ENCODE data around the gene PSTPIP1. TPM values are rescaled to one million over a fixed set of nuclear protein-coding genes. Genes with fewer than 3 reads are reported as not detected.

The PSTPIP1 gene
- total and polyA plus RNA-seq, 9 of the 15 experiments (the other 6 are each of a cell fraction or from before 2014, with no cell fraction given), result not detected

GRCh38 chr15:77019521-77020331 is 24.8 kb downstream of the PSTPIP1 start:
- no peak overlapping the region for H3K4me3 ChIP-seq
- no TSS peak for BruUV-seq (replicated peaks)
- 0 out of 2 replicates have a peak, but pooled peaks cover 7% of the 10 kb centered on the region for H4K20me1 ChIP-seq (replicated peaks; ENCODE audit: control insufficient read depth, insufficient read depth, low read length)
- DNase-seq (ENCODE audit: extremely low read depth in 1 of 4, low spot score in 3 of 4), result no peak
- in situ Hi-C loops (cut with MboI), result loop anchor here (10.0 kb wide), 1 partner anchor 485 kb away; no protein-coding TSS in a partner anchor
- H3K9ac ChIP-seq (ENCODE audit: insufficient read depth in 1 of 2, low read depth in 2 of 2, low read length in 2 of 2), result 0 out of 4 replicates have a peak overlapping the region, but pooled peaks of 1 of the 2 experiments have one; percentile 21
- TF ChIP-seq, protein P1, sequence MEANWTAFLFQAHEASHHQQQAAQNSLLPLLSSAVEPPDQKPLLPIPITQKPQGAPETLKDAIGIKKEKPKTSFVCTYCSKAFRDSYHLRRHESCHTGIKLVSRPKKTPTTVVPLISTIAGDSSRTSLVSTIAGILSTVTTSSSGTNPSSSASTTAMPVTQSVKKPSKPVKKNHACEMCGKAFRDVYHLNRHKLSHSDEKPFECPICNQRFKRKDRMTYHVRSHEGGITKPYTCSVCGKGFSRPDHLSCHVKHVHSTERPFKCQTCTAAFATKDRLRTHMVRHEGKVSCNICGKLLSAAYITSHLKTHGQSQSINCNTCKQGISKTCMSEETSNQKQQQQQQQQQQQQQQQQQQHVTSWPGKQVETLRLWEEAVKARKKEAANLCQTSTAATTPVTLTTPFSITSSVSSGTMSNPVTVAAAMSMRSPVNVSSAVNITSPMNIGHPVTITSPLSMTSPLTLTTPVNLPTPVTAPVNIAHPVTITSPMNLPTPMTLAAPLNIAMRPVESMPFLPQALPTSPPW (CRISPR knock-in tag; IDR thresholded peaks at IDR 0.05), result no peak
- TF ChIP-seq, protein P2, sequence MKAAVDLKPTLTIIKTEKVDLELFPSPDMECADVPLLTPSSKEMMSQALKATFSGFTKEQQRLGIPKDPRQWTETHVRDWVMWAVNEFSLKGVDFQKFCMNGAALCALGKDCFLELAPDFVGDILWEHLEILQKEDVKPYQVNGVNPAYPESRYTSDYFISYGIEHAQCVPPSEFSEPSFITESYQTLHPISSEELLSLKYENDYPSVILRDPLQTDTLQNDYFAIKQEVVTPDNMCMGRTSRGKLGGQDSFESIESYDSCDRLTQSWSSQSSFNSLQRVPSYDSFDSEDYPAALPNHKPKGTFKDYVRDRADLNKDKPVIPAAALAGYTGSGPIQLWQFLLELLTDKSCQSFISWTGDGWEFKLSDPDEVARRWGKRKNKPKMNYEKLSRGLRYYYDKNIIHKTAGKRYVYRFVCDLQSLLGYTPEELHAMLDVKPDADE (conservative IDR thresholded peaks at IDR 0.05; ENCODE audit: control insufficient read depth, low read depth, low read length), result no peak
- TF ChIP-seq, protein P3, sequence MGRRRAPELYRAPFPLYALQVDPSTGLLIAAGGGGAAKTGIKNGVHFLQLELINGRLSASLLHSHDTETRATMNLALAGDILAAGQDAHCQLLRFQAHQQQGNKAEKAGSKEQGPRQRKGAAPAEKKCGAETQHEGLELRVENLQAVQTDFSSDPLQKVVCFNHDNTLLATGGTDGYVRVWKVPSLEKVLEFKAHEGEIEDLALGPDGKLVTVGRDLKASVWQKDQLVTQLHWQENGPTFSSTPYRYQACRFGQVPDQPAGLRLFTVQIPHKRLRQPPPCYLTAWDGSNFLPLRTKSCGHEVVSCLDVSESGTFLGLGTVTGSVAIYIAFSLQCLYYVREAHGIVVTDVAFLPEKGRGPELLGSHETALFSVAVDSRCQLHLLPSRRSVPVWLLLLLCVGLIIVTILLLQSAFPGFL (CRISPR knock-in tag; IDR thresholded peaks at IDR 0.05), result no peak
- no peak for TF ChIP-seq TAF15 (IDR thresholded peaks at IDR 0.05; ENCODE audit: low read depth, low read length)
- TF ChIP-seq NONO (IDR thresholded peaks at IDR 0.05; ENCODE audit: low read depth in 2 of 2, low read length in 1 of 2), result no peak
- TF ChIP-seq ZNF75A (CRISPR knock-in tag; IDR thresholded peaks at IDR 0.05), result no peak
- TF ChIP-seq KDM1A (IDR thresholded peaks at IDR 0.05), result no peak
- TF ChIP-seq NFE2L1 (tag; IDR thresholded peaks at IDR 0.05; ENCODE audit: borderline replicate concordance, low read depth), result no peak
- no peak for TF ChIP-seq BACH1 (tag; IDR thresholded peaks at IDR 0.05)
- TF ChIP-seq CHD4 (IDR thresholded peaks at IDR 0.05; ENCODE audit: insufficient read depth, insufficient replicate concordance, low read depth, low read length, poor library complexity, severe bottlenecking), result no peak
- no peak for TF ChIP-seq ZNF764 (CRISPR knock-in tag; IDR thresholded peaks at IDR 0.05; ENCODE audit: low read depth)
- no peak for TF ChIP-seq NCOR1 (IDR thresholded peaks at IDR 0.05)
- no peak for TF ChIP-seq ZEB2 (IDR thresholded peaks at IDR 0.05)
- TF ChIP-seq, protein P4, sequence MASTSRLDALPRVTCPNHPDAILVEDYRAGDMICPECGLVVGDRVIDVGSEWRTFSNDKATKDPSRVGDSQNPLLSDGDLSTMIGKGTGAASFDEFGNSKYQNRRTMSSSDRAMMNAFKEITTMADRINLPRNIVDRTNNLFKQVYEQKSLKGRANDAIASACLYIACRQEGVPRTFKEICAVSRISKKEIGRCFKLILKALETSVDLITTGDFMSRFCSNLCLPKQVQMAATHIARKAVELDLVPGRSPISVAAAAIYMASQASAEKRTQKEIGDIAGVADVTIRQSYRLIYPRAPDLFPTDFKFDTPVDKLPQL (IDR thresholded peaks at IDR 0.05; ENCODE audit: extremely low read depth, insufficient read length), result no peak
- FAIRE-seq, result no peak
- H3K4me1 ChIP-seq (replicated peaks in 1 of 2; ENCODE audit: control insufficient read depth in 2 of 2, insufficient read depth in 2 of 2, low read length in 2 of 2), result peaks cover 0 to 12% of the 10 kb centered on the region in 2 experiments; a peak in 2 of 5 replicates
- H3K36me3 ChIP-seq (ENCODE audit: control insufficient read depth, insufficient read depth, low read length), result no peaks in the 10 kb centered on the region
- H3K27ac ChIP-seq (ENCODE audit: extremely low read depth, low read depth, low read length), result no peak overlapping the region
- no peaks in the 10 kb centered on the region for H3K79me2 ChIP-seq (ENCODE audit: control insufficient read depth, insufficient read depth, low read length)
- intact Hi-C loops (cut with micrococcal nuclease), result loop anchor here (5.0 to 10.0 kb wide), 4 partner anchors 88 to 475 kb away; no protein-coding TSS in a partner anchor
- H3K27me3 ChIP-seq (ENCODE audit: control insufficient read depth in 2 of 2, insufficient read depth in 2 of 2, low read length in 2 of 2), result peaks cover 4 to 54% of the 10 kb centered on the region in 2 experiments; a peak in 4 of 5 replicates
- ATAC-seq, result no peak
- H3K9me1 ChIP-seq (ENCODE audit: control insufficient read depth, insufficient read depth, low read length), result no peaks in the 10 kb centered on the region
- 8% methylated on average over 12 of the region's 12 CpGs for WGBS (ENCODE audit: insufficient coverage, low coverage, missing lambda C conversion rate)
- no peaks in the 10 kb centered on the region for H3K9me3 ChIP-seq (replicated peaks; ENCODE audit: control insufficient read depth, insufficient read depth, low read depth, low read length)
- POLR2A ChIA-PET, result interaction anchor here (0.7 kb wide), 1 partner anchor 39 kb away, joined by 3 read pairs; no protein-coding TSS in a partner anchor
- H2AFZ ChIP-seq (ENCODE audit: low read depth, low read length), result no peak overlapping the region
- no peak overlapping the region for H3K4me2 ChIP-seq (ENCODE audit: insufficient read depth, low read length)
- CTCF ChIA-PET (ENCODE audit: low intra/inter-chr PET ratio), result interaction anchor here (0.5 kb wide), 1 partner anchor 284 kb away, joined by 4 read pairs; no protein-coding TSS in a partner anchor

All from K562 (cell line).